Osteocyte (in vitro differentiated cells): Measurements from ENCODE around the gene IRX4. TPM values are rescaled to one million over a fixed set of nuclear protein-coding genes. Genes with fewer than 3 reads are reported as not detected.
A peak's percentile ranks its signal among the peaks of the same experiment; 100 is the strongest.

Source experiments
- DNase-seq: peaks from one replicate; pipeline ENCODE4 v3.0.0; 2021; ENCODE audit warnings: mixed read lengths; ENCODE audit not compliant: unreplicated experiment; ENCODE audit errors: extremely low spot score
- H3K27ac Mint-ChIP-seq: one replicate; pipeline ENCODE4 v1.8.0; 2021; ENCODE audit warnings: mild to moderate bottlenecking, mixed read lengths; ENCODE audit not compliant: unreplicated experiment
- H3K27me3 Mint-ChIP-seq: one replicate; pipeline ENCODE4 v1.8.0; 2021; ENCODE audit warnings: mixed read lengths; ENCODE audit not compliant: unreplicated experiment
- H3K36me3 Mint-ChIP-seq: one replicate; pipeline ENCODE4 v1.8.0; 2021; ENCODE audit warnings: mixed read lengths; ENCODE audit not compliant: unreplicated experiment
- H3K4me1 Mint-ChIP-seq: one replicate; pipeline ENCODE4 v1.8.0; 2021; ENCODE audit warnings: mixed read lengths; ENCODE audit not compliant: unreplicated experiment
- H3K4me3 Mint-ChIP-seq: one replicate; pipeline ENCODE4 v1.8.0; 2021; ENCODE audit warnings: mild to moderate bottlenecking, moderate library complexity, mixed read lengths; ENCODE audit not compliant: unreplicated experiment
- H3K9me3 Mint-ChIP-seq: one replicate; pipeline ENCODE4 v1.8.0; 2021; ENCODE audit warnings: mixed read lengths; ENCODE audit not compliant: unreplicated experiment
- total RNA-seq: library from RNA; stranded (reverse); gene quantifications from 2 replicates; pipeline ENCODE4 v1.2.1, GENCODE V29; 2021
- TF ChIP-seq, protein P1 (sequence below): fragments of 200-600 bp; sonication (generic); IDR thresholded peaks from 2 replicates; pipeline ENCODE4 v1.5.0; 2021; ENCODE audit warnings: antibody characterized with exemption, mild to moderate bottlenecking, moderate library complexity

Gene IRX4
- total RNA-seq, 1 donor from 2014 or later: not detected

DNA sequence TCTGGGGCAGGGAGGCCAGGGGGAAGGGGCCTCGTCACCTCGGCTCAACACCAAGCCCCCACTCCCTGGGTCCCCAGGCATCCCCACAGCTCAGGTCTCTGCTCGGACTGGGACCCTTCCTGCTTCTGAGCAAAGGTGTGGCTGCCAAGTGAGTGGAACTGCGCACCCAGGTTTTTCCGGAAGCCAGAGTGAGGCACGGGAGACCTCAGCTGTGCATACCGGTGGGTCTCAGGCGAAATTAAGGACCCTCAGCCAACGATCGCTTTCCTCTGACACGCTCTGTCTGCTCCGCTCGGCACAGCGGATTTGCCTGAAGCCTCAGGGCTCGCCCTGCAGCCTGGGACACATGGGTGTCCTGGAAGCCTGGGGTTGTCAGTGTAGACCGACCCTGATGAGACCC lies 41.0 kb upstream of the IRX4 start:
- TF ChIP-seq, protein P1, sequence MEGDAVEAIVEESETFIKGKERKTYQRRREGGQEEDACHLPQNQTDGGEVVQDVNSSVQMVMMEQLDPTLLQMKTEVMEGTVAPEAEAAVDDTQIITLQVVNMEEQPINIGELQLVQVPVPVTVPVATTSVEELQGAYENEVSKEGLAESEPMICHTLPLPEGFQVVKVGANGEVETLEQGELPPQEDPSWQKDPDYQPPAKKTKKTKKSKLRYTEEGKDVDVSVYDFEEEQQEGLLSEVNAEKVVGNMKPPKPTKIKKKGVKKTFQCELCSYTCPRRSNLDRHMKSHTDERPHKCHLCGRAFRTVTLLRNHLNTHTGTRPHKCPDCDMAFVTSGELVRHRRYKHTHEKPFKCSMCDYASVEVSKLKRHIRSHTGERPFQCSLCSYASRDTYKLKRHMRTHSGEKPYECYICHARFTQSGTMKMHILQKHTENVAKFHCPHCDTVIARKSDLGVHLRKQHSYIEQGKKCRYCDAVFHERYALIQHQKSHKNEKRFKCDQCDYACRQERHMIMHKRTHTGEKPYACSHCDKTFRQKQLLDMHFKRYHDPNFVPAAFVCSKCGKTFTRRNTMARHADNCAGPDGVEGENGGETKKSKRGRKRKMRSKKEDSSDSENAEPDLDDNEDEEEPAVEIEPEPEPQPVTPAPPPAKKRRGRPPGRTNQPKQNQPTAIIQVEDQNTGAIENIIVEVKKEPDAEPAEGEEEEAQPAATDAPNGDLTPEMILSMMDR: no peak
- H3K9me3 Mint-ChIP-seq: no peaks in the 10 kb centered on the region
- no peaks in the 10 kb centered on the region for H3K27me3 Mint-ChIP-seq
- DNase-seq: peak; percentile 78
- H3K36me3 Mint-ChIP-seq: no peaks in the 10 kb centered on the region
- H3K27ac Mint-ChIP-seq: no peak overlapping the region
- H3K4me1 Mint-ChIP-seq: no peaks in the 10 kb centered on the region
- H3K4me3 Mint-ChIP-seq: no peak overlapping the region

DNA sequence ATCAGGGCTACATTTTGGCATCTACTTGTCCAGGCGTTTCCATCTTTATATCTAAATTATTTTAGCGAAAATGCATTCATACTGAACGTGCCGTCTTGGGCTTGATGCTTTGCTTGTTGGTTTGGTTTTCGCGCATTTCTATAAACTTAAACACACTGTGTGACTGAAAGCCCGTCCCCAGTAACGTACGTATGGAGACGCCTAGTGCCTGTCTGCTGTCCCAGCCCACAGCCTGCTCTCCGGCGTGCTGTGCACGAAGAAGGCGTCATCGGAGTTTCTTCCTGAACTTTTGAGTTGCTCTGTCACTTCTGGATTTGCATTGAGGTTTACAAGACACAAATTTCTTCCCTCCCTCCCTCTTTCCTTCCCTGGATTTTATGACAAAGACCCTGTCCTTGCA lies 40.6 kb upstream of the IRX4 start:
- DNase-seq: no peak

DNA sequence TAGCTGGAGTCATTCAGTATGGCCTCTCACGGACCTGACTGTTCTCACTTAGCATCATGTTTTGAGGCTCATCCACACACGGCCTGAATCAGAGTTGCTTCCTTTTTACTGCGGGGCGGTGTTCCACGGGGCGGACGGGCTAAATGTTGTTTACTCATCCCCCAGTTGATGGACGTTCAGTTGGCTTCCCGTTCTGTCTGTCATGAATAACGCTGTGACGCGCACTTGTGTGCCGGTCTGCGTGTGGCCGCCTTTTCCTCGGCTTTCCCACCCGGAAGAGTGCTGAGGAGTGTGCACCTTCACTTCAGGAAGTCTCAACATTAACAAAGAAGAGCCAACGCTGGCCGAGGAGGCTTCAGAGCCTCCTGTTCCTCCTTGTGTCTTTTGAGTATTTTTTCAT lies 39.0 kb upstream of the IRX4 start:
- TF ChIP-seq, protein P1: no peak
- H3K36me3 Mint-ChIP-seq: no peaks in the 10 kb centered on the region
- no peaks in the 10 kb centered on the region for H3K4me1 Mint-ChIP-seq
- H3K27ac Mint-ChIP-seq: no peak overlapping the region
- H3K27me3 Mint-ChIP-seq: no peaks in the 10 kb centered on the region
- no peaks in the 10 kb centered on the region for H3K9me3 Mint-ChIP-seq
- DNase-seq: peak; percentile 48
- H3K4me3 Mint-ChIP-seq: no peak overlapping the region

More for the DNA sequence above, 40.6 kb upstream of the IRX4 start:
- Mint-ChIP-seq H3K27ac (no peak overlapping the region), H3K4me1 (no peaks in the 10 kb centered on the region), H3K9me3 (no peaks in the 10 kb centered on the region), H3K4me3 (no peak overlapping the region), H3K36me3 (no peaks in the 10 kb centered on the region), H3K27me3 (no peaks in the 10 kb centered on the region)
- TF ChIP-seq, protein P1: no peak

DNA sequence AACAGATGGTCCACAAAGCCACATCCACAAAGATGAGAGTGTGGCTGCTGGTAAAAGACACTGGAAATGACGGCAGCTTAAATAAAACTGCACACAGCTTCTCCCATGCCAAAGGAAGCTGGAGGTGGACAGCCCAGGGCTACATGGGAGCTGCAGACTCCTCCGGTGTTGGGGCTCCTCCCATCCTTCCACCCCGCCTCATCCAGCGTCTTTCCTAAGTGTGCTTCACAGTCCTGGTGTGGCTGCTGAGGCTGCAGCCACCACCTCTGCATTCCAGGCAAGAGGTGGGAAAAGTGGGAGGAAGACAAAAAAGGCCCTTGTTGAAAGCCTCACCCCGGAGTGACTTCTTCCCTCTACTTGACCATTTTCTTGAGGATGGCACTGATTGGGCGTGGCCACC lies 37.0 kb upstream of the IRX4 start:
- H3K27me3 Mint-ChIP-seq: no peaks in the 10 kb centered on the region
- no peaks in the 10 kb centered on the region for H3K36me3 Mint-ChIP-seq
- TF ChIP-seq, protein P1: no peak
- peak; percentile 44 for DNase-seq
- no peaks in the 10 kb centered on the region for H3K4me1 Mint-ChIP-seq
- no peak overlapping the region for H3K4me3 Mint-ChIP-seq
- no peaks in the 10 kb centered on the region for H3K9me3 Mint-ChIP-seq
- no peak overlapping the region for H3K27ac Mint-ChIP-seq

DNA sequence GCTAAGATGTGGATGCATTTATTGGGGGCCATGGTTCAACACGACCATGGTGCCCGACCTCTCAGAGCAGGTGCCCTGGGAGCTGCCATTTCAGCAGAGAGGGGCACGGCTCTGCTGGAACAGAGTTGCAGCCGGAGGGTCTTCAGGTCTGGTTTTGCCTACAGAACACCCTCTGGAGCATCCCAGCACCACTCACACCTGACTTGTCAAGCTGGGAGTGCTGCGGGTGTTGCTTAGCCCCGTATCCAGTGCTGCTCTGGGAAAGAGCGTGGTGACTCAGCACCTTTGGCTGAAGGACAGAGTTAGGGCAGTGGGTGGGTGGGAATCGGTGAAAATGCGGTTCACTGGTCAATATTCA lies 36.5 kb upstream of the IRX4 start:
- Mint-ChIP-seq H3K36me3 (no peaks in the 10 kb centered on the region), H3K4me1 (no peaks in the 10 kb centered on the region), H3K9me3 (no peaks in the 10 kb centered on the region), H3K4me3 (no peak overlapping the region), H3K27ac (no peak overlapping the region), H3K27me3 (no peaks in the 10 kb centered on the region)
- DNase-seq: peak; percentile 73
- TF ChIP-seq, protein P1: no peak
